Measurements from ENCODE around the gene CLEC4D. TPM values are rescaled to one million over a fixed set of nuclear protein-coding genes. Genes with fewer than 3 reads are reported as not detected.

The CLEC4D gene
- total RNA-seq, 1 experiment from 2014 or later, result 0.42 TPM

- Histone ChIP-seq H3K9me3 (ENCODE audit: control insufficient read depth, low read depth, low read length) (no peaks in the 10 kb centered on the region), H3K14ac (ENCODE audit: insufficient read depth, low read length) (no peak overlapping the region), H3K27me3 (ENCODE audit: insufficient read depth, low read length) (no peaks in the 10 kb centered on the region), H2AK5ac (ENCODE audit: insufficient read length, low read length) (no peak overlapping the region), H3K79me2 (ENCODE audit: insufficient read depth, low read length) (no peaks in the 10 kb centered on the region), H2AFZ (ENCODE audit: low read length) (no peak overlapping the region), H2BK120ac (ENCODE audit: low read depth, low read length, poor library complexity, severe bottlenecking) (no peak overlapping the region), H2BK15ac (ENCODE audit: low read depth, low read length) (no peak overlapping the region), H3T11ph (ENCODE audit: low read length) (no peak overlapping the region), H3K56ac (ENCODE audit: insufficient read length, low read depth, low read length) (no peak overlapping the region), H3K23ac (ENCODE audit: insufficient read length, low read depth, low read length) (no peak overlapping the region), H4K20me1 (ENCODE audit: control insufficient read depth, insufficient read depth, insufficient read length) (no peaks in the 10 kb centered on the region), H3K9ac (ENCODE audit: extremely low read depth, insufficient read length, low read length) (no peak overlapping the region), H4K8ac (replicated peaks; ENCODE audit: insufficient read length, low read depth, low read length) (no peak overlapping the region), H4K91ac (ENCODE audit: insufficient read length, low read depth, low read length) (no peak overlapping the region), H3K79me1 (ENCODE audit: insufficient read depth, low read depth, low read length, poor library complexity, severe bottlenecking) (no peaks in the 10 kb centered on the region), H4K5ac (ENCODE audit: insufficient read length, low read depth, low read length) (no peak overlapping the region), H3K4me2 (ENCODE audit: insufficient read depth, insufficient read length, low read length) (no peak overlapping the region), H3K4me1 (ENCODE audit: insufficient read depth, low read length) (no peaks in the 10 kb centered on the region; the same call in 1 of the 2 replicates), H3K23me2 (ENCODE audit: insufficient read length, low read depth, low read length, poor library complexity, severe bottlenecking) (no peaks in the 10 kb centered on the region), H3K4ac (ENCODE audit: low read depth, low read length) (no peak overlapping the region), H2BK12ac (ENCODE audit: insufficient read length, low read depth, low read length) (no peak overlapping the region), H3K18ac (ENCODE audit: insufficient read length, low read depth, low read length) (no peak overlapping the region), H3K27ac (ENCODE audit: insufficient read length, low read depth, low read length) (no peak overlapping the region), H2BK20ac (ENCODE audit: low read depth, low read length, poor library complexity, severe bottlenecking) (no peak overlapping the region), H2BK5ac (ENCODE audit: insufficient read length, low read length) (no peak overlapping the region)
- DNase-seq, result peak; percentile 42
- H3K9me3 Mint-ChIP-seq, result no peaks in the 10 kb centered on the region; a peak in 3 of 5 replicates
- peaks cover 28 to 48% of the 10 kb centered on the region in 2 experiments for H3K4me1 Mint-ChIP-seq
- H3K36me3 Mint-ChIP-seq (ENCODE audit: insufficient read depth in 1 of 3, low read depth in 3 of 3), result peaks cover 0 to 5% (median 0%) of the 10 kb centered on the region in 3 experiments; a peak in 2 of 7 replicates
- no peaks in the 10 kb centered on the region for H3K27me3 Mint-ChIP-seq (ENCODE audit: low read depth)
- H3K4me3 Mint-ChIP-seq, result no peak overlapping the region; a peak in 1 of 5 replicates
- no peak for TF ChIP-seq CTCF (conservative IDR thresholded peaks at IDR 0.05)
- H3K27ac Mint-ChIP-seq, result peak overlapping the region; percentile 48 to 78 (median 57); a peak in 4 of 7 replicates
Observed at GRCh38 chr12:8475508-8476203, 37.6 kb upstream of the CLEC4D start.
